HG02642 (cell line): ENCODE measurements around the gene SLC22A16.

Experiments used
- ATAC-seq: cut with Tn5 transposase; IDR thresholded peaks from one replicate; pipeline ENCODE4 v1.9.1; 2021; ENCODE audit warnings: mild to moderate bottlenecking; ENCODE audit not compliant: unreplicated experiment, poor library complexity

SLC22A16 gene

GRCh38 chr6:110449541-110449895 is 26.9 kb downstream of the SLC22A16 start:
- ATAC-seq, result no peak

DNA sequence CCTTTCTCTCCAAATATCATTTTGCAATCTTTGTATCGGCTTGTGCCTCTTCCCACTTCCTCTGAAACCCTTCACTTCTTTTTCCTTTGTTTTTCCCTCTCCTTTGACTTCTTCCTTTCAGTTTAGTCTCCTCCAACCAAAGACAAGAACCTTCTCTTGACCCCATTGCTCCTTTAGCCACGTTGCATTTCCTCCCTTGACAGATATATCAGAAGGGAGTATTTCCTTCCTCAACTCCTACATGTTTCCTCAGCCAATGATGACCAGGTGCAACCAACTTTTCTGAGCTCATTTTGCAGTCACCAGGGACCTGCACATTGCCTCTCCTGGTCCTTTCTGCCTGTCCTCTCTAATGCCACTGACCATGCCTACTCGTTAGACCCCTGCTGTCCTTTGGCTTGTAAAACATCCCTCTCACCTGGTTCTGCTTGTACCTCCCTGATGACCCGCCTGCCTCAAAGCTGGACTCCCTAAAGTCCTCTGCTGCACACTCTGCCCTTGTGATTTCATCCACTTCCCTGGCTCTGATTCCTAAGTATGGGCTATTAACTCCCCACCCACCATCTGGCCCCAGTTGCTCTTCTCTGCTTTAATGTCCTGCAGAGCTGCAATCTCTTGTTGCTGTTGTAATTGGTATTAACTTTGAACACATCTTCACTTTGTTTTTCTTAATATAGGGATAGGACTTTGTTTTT is 27.4 kb downstream of the SLC22A16 start:
- no peak for ATAC-seq

DNA sequence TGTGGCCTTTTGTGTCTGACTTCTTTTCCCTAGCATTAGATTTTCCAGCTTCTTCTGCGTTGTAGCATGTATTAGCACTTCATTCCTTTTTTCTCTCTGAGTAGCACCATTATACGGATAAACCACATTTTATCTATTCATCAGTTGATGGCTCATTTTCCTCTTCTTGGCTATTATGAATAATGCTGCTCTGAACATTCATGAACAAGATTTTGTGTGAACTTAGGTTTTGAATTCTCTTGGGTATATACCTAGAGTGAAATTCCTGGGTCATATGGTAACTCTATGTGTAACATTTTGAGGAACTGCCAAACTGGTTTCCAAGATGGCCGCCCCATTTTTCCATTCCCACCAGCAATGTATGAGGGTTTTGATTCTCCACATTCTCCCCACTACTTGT is 28.7 kb downstream of the SLC22A16 start:
- no peak for ATAC-seq

DNA sequence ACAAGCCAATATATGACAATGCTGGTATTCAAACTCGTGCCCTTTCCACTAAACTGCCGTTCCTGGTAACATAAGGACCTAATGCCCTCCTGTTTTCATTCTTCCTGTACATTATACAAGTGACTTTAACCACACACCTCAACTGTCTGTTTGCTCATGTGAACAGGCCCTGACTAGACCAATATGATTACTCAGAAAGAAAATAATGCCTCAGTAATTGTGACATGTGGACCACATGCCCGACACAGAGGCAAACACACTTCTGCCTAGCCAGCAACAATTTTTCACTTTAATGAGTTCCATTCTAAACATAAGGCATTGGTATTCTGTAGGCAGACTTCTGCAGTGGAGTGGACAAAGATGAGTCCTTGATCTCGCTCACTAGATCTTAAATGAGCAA is 30.0 kb downstream of the SLC22A16 start:
- no peak for ATAC-seq

DNA sequence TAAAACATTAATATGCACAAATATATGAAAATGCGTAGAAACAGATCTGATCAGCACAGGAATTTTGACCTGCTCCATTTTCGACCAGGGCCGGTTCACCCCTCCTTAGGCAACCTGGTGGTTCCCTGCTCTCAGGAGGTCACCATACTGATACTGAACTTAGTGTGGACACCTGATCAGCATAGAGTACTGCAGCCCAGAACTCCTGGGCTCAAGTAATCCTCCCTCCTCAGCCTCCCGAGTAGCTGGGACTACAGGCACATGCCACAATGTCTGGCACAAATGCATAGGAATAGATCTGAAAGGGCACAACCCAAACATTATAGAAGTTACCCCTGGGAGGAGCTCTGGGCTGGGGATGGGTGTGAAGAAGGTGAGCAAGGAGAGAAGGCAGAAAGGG is 36.4 kb downstream of the SLC22A16 start:
- ATAC-seq, result no peak

- no peak for ATAC-seq
Observed at GRCh38 chr6:110439356-110439755, 37.1 kb downstream of the SLC22A16 start.

GRCh38 chr6:110434961-110435602 is 41.3 kb downstream of the SLC22A16 start:
- no peak for ATAC-seq

GRCh38 chr6:110432285-110432900 is 44.0 kb downstream of the SLC22A16 start:
- ATAC-seq, result no peak

DNA sequence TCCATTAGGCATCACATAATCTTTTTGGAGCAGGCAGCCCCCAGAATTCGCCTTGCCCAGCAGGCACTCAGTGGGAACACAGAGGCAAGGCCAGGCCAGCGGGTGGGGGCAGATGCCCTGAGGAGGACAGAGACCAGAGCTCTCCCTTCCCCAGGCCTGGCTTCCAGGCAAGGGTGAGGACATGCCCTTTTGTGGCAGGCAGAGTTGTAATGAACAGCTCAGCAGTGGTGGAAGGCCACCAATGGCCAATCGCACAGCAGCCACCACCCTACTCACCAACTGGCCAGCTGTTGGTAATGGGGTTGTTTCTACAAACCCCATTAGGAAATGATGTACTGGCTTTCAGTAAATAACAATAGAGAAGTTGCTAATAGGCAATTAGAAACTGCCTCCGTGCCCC is 45.7 kb downstream of the SLC22A16 start:
- ATAC-seq, result no peak

- no peak for ATAC-seq
Observed at GRCh38 chr6:110430236-110430635, 46.2 kb downstream of the SLC22A16 start.

GRCh38 chr6:110428153-110428552 is 48.3 kb downstream of the SLC22A16 start:
- ATAC-seq, result no peak

DNA sequence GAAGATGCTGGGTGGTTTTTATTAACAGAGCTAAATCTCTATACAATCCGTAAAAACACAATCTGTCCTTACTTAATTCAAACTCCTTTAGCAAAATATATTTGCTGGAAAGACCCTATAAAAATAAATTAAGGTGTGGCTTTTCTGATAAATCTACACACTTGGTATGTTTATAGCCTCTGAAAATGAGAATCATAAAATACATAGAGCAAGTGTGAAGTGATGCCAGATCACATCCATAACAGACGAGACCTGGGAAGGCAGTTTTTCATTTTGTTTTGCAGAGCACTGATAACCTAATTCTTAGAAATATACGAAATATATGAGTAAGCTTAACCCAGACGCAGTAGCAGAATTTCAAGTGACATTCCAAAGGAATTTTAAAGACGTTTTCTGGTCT is 50.6 kb downstream of the SLC22A16 start:
- ATAC-seq, result no peak

- no peak for ATAC-seq
Observed at GRCh38 chr6:110422444-110422822, 54.0 kb downstream of the SLC22A16 start.

GRCh38 chr6:110421749-110422443 is 54.5 kb downstream of the SLC22A16 start:
- ATAC-seq, result no peak

- no peak for ATAC-seq
Observed at GRCh38 chr6:110419028-110419739, 57.2 kb downstream of the SLC22A16 start.

DNA sequence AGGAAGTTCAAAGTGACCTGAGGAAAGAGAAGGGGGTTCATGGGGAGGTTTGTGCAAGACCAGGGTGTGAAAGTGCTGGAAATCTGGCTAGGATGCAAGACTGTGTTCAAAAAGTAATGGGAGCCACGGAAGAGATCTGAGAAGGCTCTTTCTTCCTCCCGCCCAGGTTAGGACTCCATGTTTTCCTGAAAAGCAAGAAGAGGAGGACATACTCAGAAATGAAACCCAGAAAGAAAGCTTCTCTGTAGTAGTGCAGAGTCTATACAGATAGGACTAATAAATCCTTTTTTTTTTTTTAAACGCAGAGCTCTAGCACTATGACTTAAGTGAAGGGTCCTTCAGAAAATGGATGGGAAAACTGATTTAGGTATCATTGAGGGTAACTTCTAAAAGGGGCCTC is 57.8 kb downstream of the SLC22A16 start:
- no peak for ATAC-seq

DNA sequence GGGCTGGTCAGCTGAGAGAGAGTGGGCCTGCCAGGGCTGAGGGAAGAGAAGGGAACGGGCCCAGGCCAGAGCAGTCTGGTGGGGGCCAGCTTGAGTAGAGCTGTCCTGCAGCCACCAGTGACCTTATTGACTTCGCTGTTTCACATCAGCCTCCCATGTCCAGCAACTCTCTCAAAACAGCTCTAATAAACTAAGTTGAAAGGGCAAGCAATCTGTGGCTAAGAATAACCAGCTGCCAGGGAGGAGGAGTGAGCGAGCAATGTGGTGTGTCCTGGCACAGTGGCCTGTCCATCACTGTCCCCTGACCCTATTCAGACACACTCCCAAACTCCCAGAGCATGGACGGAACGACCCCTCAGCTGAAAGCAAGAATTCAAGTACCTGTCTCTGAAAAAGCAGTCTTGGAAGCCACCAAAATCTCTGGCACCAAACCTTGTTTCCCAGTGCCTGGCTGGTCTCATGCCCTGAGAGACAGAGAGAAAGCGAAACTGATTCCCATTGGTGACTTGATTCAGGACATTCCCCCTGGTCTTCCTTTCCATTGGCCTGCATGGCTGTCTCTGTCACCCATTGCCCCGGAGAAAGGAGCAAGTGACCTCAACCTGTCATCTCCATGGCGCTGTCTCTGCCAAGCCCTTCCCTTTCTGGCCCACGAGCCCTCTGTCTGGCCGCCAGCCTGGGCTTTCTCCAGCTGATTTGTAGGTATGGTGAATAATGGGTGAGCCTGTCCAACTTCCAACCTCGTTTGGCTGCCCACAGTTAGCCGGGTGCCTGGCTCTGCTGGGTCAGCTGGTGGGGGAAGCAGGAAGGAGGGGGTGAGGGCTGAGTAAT is 61.1 kb downstream of the SLC22A16 start, which contains the start of gene DDO:
Gene DDO (minus strand): TSS at position 490 of the 831 bp plus-strand sequence. CDS start 2,113 bp downstream, outside the sequence.
- ATAC-seq, result no peak

DNA sequence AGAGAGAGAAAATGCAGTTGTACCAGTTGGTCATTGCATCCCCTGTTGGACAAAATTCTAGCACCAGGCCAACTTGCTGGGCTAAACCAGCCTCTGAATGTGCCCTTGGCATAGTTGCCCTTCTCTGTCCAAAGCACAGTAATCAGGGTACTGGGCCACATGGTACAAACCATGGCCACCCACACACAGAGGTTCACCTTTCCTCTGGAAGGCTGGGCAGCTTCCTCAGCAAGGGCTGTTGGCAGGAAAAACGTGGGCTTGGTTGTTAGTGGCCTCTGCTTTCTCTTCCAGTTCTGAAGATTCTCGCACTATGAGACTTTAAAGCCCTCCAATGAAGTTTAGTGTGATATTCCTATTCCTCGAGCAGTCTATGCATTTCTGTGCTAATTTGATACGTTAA is 61.7 kb downstream of the SLC22A16 start:
- no peak for ATAC-seq

DNA sequence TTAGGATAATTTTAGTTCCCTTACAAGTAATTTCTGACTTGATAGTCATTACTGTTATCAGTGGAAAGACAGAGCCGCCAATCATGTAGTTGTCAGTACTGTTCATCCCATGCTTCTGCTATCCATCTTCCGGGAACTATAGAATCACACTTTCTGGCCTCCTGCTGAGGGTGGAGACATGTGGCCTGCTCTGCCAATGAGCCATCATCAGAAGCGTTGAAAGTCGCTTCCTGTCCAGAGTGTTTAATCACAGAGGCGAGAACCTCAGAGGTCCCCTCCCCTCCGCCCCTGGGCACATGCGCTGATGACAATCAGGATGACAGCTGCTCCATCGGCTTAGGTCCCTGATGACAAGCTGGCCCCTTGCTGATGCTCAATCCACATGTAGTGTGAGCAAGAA is 64.1 kb downstream of the SLC22A16 start:
- ATAC-seq, result no peak

- no peak for ATAC-seq
Observed at GRCh38 chr6:110410511-110410910, 65.9 kb downstream of the SLC22A16 start.
